Hepatocyte (in vitro differentiated cells): ENCODE results near the gene KBTBD13.

ENCODE experiments used
- EZH2 ChIP-seq: fragments of 200-600 bp; sonication (generic); IDR thresholded peaks from 2 replicates; pipeline ENCODE4 v1.6.1; 2016; ENCODE audit warnings: antibody characterized with exemption, mild to moderate bottlenecking, borderline replicate concordance
- EZH2phosphoT487 ChIP-seq: fragments of 200-600 bp; sonication (generic); IDR thresholded peaks from one replicate; pipeline ENCODE4 v1.6.1; 2018; ENCODE audit warnings: antibody characterized with exemption, mild to moderate bottlenecking, low read depth, moderate library complexity; ENCODE audit not compliant: unreplicated experiment, severe bottlenecking
- TF ChIP-seq, protein P1 (sequence below): fragments of 200-600 bp; sonication (generic); IDR thresholded peaks from 2 replicates; pipeline ENCODE4 v1.5.1; 2016; ENCODE audit warnings: antibody characterized with exemption, mild to moderate bottlenecking; ENCODE audit not compliant: poor library complexity

DNA sequence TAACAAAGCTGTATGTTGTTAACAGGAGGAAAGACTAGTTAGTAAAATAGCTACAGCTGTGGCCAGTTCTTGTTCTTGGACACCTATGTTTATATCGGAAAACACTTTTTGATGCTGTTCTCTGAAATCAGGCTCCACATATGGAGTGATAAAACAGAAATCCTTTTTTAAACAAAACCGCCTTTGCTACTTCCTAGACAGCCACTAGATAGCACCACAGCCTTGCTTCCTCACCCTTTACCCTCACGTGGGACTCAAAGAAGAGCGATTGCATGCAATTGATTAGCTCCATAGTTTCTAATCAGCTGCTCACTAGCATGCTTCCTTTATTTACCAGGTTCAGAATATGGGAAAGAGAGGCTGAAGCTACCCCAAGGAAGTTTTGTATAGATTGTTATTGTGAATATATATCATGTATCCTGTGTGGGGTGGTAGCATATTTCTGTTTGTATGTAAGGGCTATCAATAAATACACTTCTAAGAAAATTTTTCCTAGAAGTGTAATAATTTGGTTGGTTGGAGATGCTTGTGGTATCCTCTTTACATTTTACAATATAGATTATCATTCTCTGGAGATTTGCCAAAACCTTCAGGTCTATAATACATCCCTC, 42.8 kb upstream of the KBTBD13 start:
- TF ChIP-seq, protein P1, sequence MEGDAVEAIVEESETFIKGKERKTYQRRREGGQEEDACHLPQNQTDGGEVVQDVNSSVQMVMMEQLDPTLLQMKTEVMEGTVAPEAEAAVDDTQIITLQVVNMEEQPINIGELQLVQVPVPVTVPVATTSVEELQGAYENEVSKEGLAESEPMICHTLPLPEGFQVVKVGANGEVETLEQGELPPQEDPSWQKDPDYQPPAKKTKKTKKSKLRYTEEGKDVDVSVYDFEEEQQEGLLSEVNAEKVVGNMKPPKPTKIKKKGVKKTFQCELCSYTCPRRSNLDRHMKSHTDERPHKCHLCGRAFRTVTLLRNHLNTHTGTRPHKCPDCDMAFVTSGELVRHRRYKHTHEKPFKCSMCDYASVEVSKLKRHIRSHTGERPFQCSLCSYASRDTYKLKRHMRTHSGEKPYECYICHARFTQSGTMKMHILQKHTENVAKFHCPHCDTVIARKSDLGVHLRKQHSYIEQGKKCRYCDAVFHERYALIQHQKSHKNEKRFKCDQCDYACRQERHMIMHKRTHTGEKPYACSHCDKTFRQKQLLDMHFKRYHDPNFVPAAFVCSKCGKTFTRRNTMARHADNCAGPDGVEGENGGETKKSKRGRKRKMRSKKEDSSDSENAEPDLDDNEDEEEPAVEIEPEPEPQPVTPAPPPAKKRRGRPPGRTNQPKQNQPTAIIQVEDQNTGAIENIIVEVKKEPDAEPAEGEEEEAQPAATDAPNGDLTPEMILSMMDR = peak; percentile 62
- no peak for TF ChIP-seq EZH2
- TF ChIP-seq EZH2phosphoT487 = no peak
